CD4-positive, alpha-beta T cell treated with Interleukin-21 for 1 hour (primary cell): ENCODE data around the gene IL11.

ENCODE experiments used
- DNase-seq: peaks from one replicate; pipeline ENCODE4 v3.0.0-alpha.2; 2020

Gene IL11

GRCh38 chr19:55321466-55322137 is 48.7 kb downstream of the IL11 start:
- no peak for DNase-seq

GRCh38 chr19:55320844-55321419 is 49.3 kb downstream of the IL11 start:
- DNase-seq = no peak

- DNase-seq = no peak
These were observed 50.5 kb downstream of the IL11 start for GRCh38 chr19:55319785-55320184.

- no peak for DNase-seq
These were observed 53.6 kb downstream of the IL11 start for GRCh38 chr19:55316646-55317045.

GRCh38 chr19:55315956-55316525 is 54.2 kb downstream of the IL11 start:
- no peak for DNase-seq

GRCh38 chr19:55314396-55314795 is 55.9 kb downstream of the IL11 start:
- no peak for DNase-seq
